HG03378 (cell line): ENCODE measurements around the gene DOCK4.

Experiments
- ATAC-seq: cut with Tn5 transposase; IDR thresholded peaks from one replicate; pipeline ENCODE4 v1.9.1; 2021; ENCODE audit warnings: mild to moderate bottlenecking, moderate library complexity; ENCODE audit not compliant: unreplicated experiment

Gene DOCK4

GRCh38 chr7:112080978-112081377 is 125.2 kb downstream of the DOCK4 start:
- ATAC-seq = peak; percentile 34

DNA sequence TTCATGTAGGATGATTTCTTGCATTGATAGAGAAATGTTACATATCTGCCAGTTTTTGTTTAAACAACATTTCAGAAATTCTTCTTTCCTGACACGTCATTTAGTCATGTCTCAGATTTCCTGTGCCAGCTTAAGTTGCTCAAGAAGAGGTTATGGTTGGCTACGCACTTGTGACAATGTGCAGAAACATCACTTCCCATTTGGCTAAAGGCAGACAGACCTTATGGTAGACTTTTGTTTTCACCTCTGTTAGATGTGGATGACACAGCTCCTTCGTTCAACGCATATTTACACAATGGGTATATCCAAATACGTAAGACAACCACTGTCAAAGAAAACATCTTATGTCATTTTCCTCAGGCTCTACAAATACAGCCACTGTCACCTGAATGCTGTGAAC is 125.8 kb downstream of the DOCK4 start:
- ATAC-seq = peak; percentile 91

GRCh38 chr7:112079673-112080072 is 126.5 kb downstream of the DOCK4 start:
- ATAC-seq = no peak

- ATAC-seq = no peak
Measured at GRCh38 chr7:112079122-112079521, 127.1 kb downstream of the DOCK4 start.

GRCh38 chr7:112076324-112076723 is 129.9 kb downstream of the DOCK4 start:
- no peak for ATAC-seq

DNA sequence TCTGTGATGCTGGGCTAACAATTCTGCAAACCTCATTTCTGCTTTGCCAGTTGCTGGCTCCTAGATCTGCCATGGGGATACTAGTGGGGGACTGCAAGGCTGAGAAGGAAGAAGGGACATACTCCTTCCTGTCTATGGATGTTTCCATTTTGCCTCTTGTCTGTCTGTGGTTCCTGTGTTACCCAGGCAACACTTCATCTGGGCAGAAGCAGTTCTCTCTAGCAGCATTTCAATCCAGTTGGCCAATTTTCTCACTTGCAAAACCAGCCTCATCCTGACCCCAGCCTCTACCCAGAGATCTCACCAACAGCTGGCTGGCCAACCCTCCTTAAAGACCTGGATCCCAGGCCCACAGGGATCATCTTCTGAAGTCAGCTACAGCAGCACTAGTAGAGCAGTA is 131.7 kb downstream of the DOCK4 start:
- no peak for ATAC-seq

DNA sequence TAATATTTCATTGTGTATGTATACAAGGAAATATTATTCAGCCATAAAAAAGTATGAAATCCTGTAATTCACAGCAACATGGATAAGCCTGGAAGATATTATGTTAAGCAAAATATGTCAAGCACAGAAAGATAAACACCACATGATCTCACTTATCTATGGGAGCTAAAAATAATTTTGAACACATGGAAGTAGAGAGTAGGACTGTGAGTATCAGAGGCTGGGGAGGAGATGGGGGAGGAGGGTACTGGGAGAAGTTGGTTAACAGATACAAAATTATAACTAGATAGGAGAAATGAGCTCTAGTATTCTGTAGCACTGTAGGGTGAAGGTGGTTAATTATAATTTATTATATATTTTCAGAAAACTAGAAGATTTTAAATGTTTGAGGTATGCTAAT is 132.7 kb downstream of the DOCK4 start:
- ATAC-seq = no peak

DNA sequence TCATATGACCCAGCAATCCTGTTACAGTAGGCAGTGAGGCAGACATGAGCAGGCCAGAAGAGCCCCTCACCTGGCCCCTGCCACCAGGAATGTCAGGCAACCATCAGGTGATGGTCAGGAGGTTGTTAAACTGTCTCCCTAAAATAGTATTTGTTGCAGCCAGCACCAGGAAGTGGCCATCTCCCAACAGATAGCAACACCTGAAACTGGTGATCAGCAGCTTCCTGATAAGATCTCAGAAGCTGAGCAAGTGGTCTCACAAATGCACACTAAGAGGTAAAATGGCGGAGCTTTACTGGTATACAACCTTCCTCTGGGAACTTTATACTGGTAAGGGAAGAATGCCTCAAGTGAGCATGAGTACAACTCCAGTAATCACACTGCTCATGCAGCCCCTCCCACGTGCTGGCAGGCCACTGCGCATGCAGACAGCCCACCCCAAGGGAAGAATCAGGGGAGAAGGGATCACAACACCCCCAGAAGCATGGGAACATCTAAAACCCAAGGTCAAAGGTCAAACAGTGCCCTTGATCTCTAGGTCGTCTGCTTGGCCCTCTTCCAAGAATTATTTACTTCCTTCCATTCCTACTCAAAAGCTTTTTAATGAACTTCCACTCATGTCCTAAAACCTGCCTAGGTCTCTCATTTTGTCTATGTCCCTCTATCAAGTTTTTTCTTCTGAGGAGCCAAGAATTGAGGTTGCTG is 133.5 kb downstream of the DOCK4 start:
- no peak for ATAC-seq

GRCh38 chr7:112071856-112072255 is 134.3 kb downstream of the DOCK4 start:
- ATAC-seq = no peak

DNA sequence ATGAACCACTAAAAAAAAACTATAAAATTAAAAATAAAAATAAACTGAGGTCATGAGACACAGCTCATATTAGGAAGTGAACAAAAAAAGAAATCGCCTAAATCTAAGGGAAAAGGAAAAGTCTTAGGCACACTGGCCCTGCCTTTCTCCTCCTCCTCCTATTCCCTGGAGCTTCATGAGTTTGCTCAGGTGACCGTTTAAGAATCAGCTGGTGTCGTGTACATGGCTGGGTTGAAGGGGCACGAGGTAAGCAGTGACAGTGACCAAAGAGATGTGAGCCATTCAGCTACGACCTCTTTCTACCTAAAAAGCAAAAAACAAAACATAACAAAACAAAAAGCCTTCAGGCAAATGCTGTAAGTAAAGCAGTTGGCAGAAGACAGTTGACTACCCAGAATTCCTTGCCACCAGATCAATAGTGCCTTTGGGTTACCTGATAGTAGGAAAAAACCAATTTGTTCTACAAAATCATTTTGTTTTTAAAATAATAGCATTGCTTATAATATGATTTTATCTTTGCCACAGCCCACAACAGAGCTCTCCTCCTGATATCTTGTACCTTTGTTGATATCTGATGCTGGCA is 135.4 kb downstream of the DOCK4 start:
- ATAC-seq = no peak

GRCh38 chr7:112069879-112070321 is 136.3 kb downstream of the DOCK4 start:
- no peak for ATAC-seq

- no peak for ATAC-seq
Measured at GRCh38 chr7:112068967-112069366, 137.2 kb downstream of the DOCK4 start.

GRCh38 chr7:112067632-112068540 is 138.3 kb downstream of the DOCK4 start:
- ATAC-seq = no peak

GRCh38 chr7:112067200-112067599 is 139.0 kb downstream of the DOCK4 start:
- ATAC-seq = no peak

- no peak for ATAC-seq
Measured at GRCh38 chr7:112065758-112066157, 140.4 kb downstream of the DOCK4 start.

DNA sequence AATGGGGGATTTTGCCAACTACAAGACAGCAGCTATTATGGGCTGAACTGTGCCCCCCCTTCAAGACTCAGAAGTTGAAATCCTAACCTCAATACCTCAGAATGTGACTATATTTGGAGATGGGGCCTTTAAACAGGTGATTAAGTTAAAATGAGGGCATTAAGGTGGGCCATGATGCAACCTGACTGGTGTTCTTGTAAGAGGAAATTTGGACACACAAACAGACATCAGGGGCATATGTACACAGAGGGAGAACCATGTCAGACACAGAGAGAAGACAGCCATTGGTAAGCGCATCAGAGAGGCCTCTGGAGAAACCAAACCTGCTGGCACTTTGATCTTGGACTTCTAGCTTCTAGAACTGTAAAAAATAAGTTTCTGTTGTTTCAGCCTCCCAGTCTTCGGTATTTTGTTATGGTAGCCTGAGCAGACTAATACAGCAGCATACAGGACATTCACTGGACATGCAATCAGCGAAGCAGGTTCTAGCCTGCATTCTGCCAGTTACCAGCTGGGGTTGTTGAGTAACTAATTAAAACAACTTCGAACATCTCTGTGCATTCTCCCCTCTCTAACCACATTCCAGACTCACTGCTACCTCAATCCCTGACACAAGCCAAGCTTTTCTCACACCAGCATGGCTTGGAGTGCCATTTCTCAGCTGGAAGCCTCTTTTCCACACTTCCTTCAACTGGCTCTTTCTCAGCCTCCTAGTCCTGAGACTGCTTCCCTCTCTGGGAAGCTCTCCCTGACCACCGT is 141.4 kb downstream of the DOCK4 start:
- no peak for ATAC-seq

GRCh38 chr7:112063974-112064373 is 142.2 kb downstream of the DOCK4 start:
- ATAC-seq = no peak

DNA sequence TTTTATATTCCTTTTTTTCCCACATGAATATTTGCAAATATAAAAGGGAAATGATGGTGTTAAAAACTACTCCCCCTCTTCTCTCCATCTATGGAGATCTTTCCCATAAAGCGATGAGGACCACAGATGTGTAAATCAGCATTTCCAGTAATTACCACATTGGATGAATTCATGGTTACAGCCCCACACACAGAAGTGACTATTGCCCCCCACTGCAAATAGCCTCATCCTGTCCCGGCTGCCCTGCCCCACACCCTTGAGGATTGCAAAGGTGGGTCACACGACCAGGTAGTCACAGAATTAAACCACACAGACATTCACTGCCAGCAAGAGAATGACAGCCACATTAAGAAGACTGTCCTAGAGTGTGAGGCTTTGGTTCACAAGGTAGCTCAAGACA is 145.1 kb downstream of the DOCK4 start:
- no peak for ATAC-seq

- no peak for ATAC-seq
Measured at GRCh38 chr7:112060625-112061024, 145.6 kb downstream of the DOCK4 start.

GRCh38 chr7:112059675-112060074 is 146.5 kb downstream of the DOCK4 start:
- no peak for ATAC-seq

DNA sequence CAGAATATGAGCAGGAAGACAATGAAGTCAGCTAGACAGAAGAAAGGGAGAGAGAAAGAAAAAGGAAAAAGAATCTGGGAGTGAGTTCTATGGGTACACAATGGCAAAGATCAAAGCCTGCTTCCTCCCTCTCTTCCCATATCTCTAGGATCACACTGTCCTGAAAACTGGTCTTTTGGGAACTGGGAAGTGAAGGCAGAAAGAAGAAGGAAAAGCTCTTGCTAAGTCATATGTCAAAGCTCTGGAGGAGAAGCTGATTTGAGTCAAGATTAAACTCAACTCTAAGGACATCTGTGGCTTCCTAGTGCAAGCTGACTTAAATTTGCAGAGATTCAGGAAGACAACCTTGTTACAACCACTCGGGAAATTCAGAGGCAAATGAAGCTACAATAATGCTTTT is 147.5 kb downstream of the DOCK4 start:
- no peak for ATAC-seq
